Fibroblast of lung (primary cell): Measurements from ENCODE around the gene SLC38A1. TPM values are rescaled to one million over a fixed set of nuclear protein-coding genes. Genes with fewer than 3 reads are reported as not detected.

Source experiments
- DNase-seq, 2 donors: peaks; one replicate each; pipeline versions ENCODE4 v3.0.0 to v3.0.0-alpha.2; 2010; ENCODE audit warnings: low read depth in 2 of 2
- H2AFZ ChIP-seq: 2 replicates; pipeline ENCODE4 v1.5.1; 2012; ENCODE audit warnings: low read length, control low read depth, inconsistent platforms
- H3K27ac ChIP-seq: 2 replicates; pipeline ENCODE4 v1.5.1; 2011; ENCODE audit warnings: low read length, control low read depth; ENCODE audit not compliant: insufficient read depth
- H3K27me3 ChIP-seq: 2 replicates; pipeline ENCODE4 v1.5.1; 2011; ENCODE audit warnings: mild to moderate bottlenecking, low read length; ENCODE audit not compliant: control insufficient read depth, insufficient read depth
- H3K36me3 ChIP-seq: 2 replicates; pipeline ENCODE4 v1.5.1; 2011; ENCODE audit warnings: low read length; ENCODE audit not compliant: control insufficient read depth, insufficient read depth
- H3K4me1 ChIP-seq: 2 replicates; pipeline ENCODE4 v1.5.1; 2011; ENCODE audit warnings: low read length; ENCODE audit not compliant: control insufficient read depth, insufficient read depth; ENCODE audit errors: extremely low read depth
- H3K4me2 ChIP-seq: 2 replicates; pipeline ENCODE4 v1.5.1; 2011; ENCODE audit warnings: low read length, control low read depth; ENCODE audit not compliant: insufficient read depth; ENCODE audit errors: extremely low read depth
- H3K4me3 ChIP-seq, 4 experiments: fragments of 200-600 bp in 1 of 4; sonication (generic) in 1 of 4; replicated peaks in 1 of 4; 2 replicates each; pipeline ENCODE4 v1.5.1; 2011 to 2016; ENCODE audit warnings: low read length in 4 of 4, low read depth in 3 of 4, mild to moderate bottlenecking in 3 of 4, control low read depth in 2 of 4, inconsistent platforms in 1 of 4, mixed read lengths in 1 of 4; ENCODE audit not compliant: insufficient read depth in 1 of 4; ENCODE audit errors: control extremely low read depth in 1 of 4
- H3K79me2 ChIP-seq: 2 replicates; pipeline ENCODE4 v1.5.1; 2012; ENCODE audit warnings: mild to moderate bottlenecking, low read length, inconsistent platforms; ENCODE audit not compliant: control insufficient read depth, insufficient read depth
- H3K9ac ChIP-seq: 2 replicates; pipeline ENCODE4 v1.5.1; 2011; ENCODE audit warnings: mild to moderate bottlenecking, low read length, control low read depth; ENCODE audit not compliant: insufficient read depth
- H3K9me3 ChIP-seq: 2 replicates; pipeline ENCODE4 v1.5.1; 2012; ENCODE audit warnings: low read depth, low read length; ENCODE audit not compliant: control insufficient read depth, insufficient read depth
- H4K20me1 ChIP-seq: 2 replicates; pipeline ENCODE4 v1.5.1; 2011; ENCODE audit warnings: low read length; ENCODE audit not compliant: control insufficient read depth, insufficient read depth; ENCODE audit errors: extremely low read depth
- CTCF ChIP-seq, 2 donors: IDR thresholded peaks in 1 of 2; conservative IDR thresholded peaks in 1 of 2; 1 replicate in 1 of 2; 2 replicates in 1 of 2; pipeline ENCODE4 v1.5.1; 2011 to 2012; ENCODE audit warnings: low read length in 2 of 2, control low read depth in 1 of 2, inconsistent platforms in 1 of 2, low read depth in 1 of 2, mild to moderate bottlenecking in 1 of 2
- EZH2 ChIP-seq: IDR thresholded peaks from 2 replicates; pipeline ENCODE4 v1.5.1; 2012; ENCODE audit warnings: low read length, control low read depth, mild to moderate bottlenecking; ENCODE audit errors: missing control alignments
- polyA plus RNA-seq, 2 donors: library from polyadenylated mRNA; depleted of rRNA in 1 of 2; stranded (reverse) in 1 of 2; unstranded in 1 of 2; fragments of >200 nt; gene quantifications; 2 replicates each; pipeline ENCODE4 v1.2.1, GENCODE V29; 2011 to 2012; ENCODE audit warnings: missing spikeins in 1 of 2
- total RNA-seq: library from RNA; depleted of rRNA; stranded (reverse); fragments of >200 nt; gene quantifications from 2 replicates; pipeline ENCODE4 v1.2.1, GENCODE V29; 2014

The SLC38A1 gene
- total and polyA plus RNA-seq, 2 donors (not counting 1 experiment from before 2014, with no cell fraction given), result 24.3 to 88.8 TPM

- no peak for DNase-seq
- Histone ChIP-seq H3K9ac (no peak overlapping the region), H3K4me2 (no peak overlapping the region), H3K4me3 (no peak overlapping the region), H3K27ac (no peak overlapping the region), H2AFZ (no peak overlapping the region), H3K36me3 (no peaks in the 10 kb centered on the region), H3K4me1 (no peaks in the 10 kb centered on the region), H3K9me3 (no peaks in the 10 kb centered on the region), H4K20me1 (no peaks in the 10 kb centered on the region), H3K27me3 (no peaks in the 10 kb centered on the region), H3K79me2 (no peaks in the 10 kb centered on the region)
- TF ChIP-seq EZH2, result no peak
- no peak for TF ChIP-seq CTCF (conservative IDR thresholded peaks at IDR 0.05 in 1 of 2, IDR thresholded peaks at IDR 0.05 in 1 of 2; ENCODE audit: low read depth in 1 of 2, low read length in 2 of 2)
Observed at GRCh38 chr12:46282829-46283228, 14.0 kb upstream of the SLC38A1 start.

DNA sequence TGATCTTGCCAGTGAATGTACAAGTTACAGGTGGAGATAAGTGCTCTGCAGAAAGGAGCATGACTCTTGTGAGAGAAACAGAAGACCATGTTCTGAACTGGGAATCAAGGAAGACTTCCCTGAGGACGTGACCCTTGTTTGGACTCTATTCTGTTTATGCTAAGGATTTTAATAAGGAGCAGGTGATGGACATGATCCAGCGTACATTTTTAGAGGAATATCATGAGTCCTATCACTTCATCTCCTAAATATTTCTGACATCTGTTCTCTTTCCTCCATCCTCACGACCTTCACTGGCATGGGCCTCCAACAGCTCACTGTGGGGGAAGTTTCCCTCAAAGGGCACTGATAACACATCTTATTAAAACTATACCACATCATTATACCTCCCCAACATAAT, 7.9 kb upstream of the SLC38A1 start:
- Histone ChIP-seq H3K4me2 (no peak overlapping the region), H3K27me3 (no peaks in the 10 kb centered on the region), H3K36me3 (no peaks in the 10 kb centered on the region), H3K4me1 (no peaks in the 10 kb centered on the region), H4K20me1 (no peaks in the 10 kb centered on the region), H3K27ac (no peak overlapping the region), H3K9me3 (no peaks in the 10 kb centered on the region), H3K4me3 (no peak overlapping the region), H3K79me2 (no peaks in the 10 kb centered on the region), H2AFZ (no peak overlapping the region), H3K9ac (no peak overlapping the region)
- DNase-seq, result no peak
- TF ChIP-seq CTCF (conservative IDR thresholded peaks at IDR 0.05 in 1 of 2, IDR thresholded peaks at IDR 0.05 in 1 of 2; ENCODE audit: low read depth in 1 of 2, low read length in 2 of 2), result no peak
- no peak for TF ChIP-seq EZH2

- peaks cover 5% of the 10 kb centered on the region for H3K79me2 ChIP-seq
- H3K9ac ChIP-seq, result no peak overlapping the region
- H3K27ac ChIP-seq, result no peak overlapping the region
- no peaks in the 10 kb centered on the region for H3K36me3 ChIP-seq
- peaks cover 2% of the 10 kb centered on the region for H3K4me1 ChIP-seq
- H4K20me1 ChIP-seq, result no peaks in the 10 kb centered on the region
- DNase-seq, result no peak
- no peak overlapping the region for H2AFZ ChIP-seq
- no peak overlapping the region for H3K4me2 ChIP-seq
- TF ChIP-seq CTCF (conservative IDR thresholded peaks at IDR 0.05 in 1 of 2, IDR thresholded peaks at IDR 0.05 in 1 of 2; ENCODE audit: low read depth in 1 of 2, low read length in 2 of 2) (no peak), EZH2 (no peak)
- H3K27me3 ChIP-seq, result peaks cover 2% of the 10 kb centered on the region
- H3K9me3 ChIP-seq, result no peaks in the 10 kb centered on the region
- H3K4me3 ChIP-seq, result no peak overlapping the region
Observed at GRCh38 chr12:46271863-46272262, 3.0 kb upstream of the SLC38A1 start.
